Activated CD8-positive, alpha-beta memory T cell treated with anti-CD3 and anti-CD28 coated beads, Interleukin-2, amount 10 ng/mL, durations not matched to agents 7 days and 5 days (primary cell): Measurements from ENCODE around the gene CDC40. TPM values are rescaled to one million over a fixed set of nuclear protein-coding genes. Genes with fewer than 3 reads are reported as not detected.
"Not testable (repeated sequence)": the region's sequence is repeated elsewhere in the genome, so short reads cannot be mapped to it uniquely, and the experiment has no call there.

ENCODE experiments used
- ATAC-seq: fragments of 150-1000 bp; cut with Tn5 transposase; one replicate; pipeline ENCODE4 v1.10.0; 2021; ENCODE audit warnings: moderate library complexity
- CTCF ChIA-PET: fragments of 350-600 bp; sonication (Branson Sonifier 250); formaldehyde crosslinking; loops from one replicate; lab custom pipeline; 2021; ENCODE audit warnings: antibody characterized with exemption; lab: Charles Lee
- DNase-seq: peaks from one replicate; pipeline ENCODE4 v3.0.0-alpha.2; 2020
- H3K27ac Mint-ChIP-seq: one replicate; pipeline ENCODE4 v1.8.0; 2021; ENCODE audit warnings: mild to moderate bottlenecking, mixed read lengths
- H3K27me3 Mint-ChIP-seq: one replicate; pipeline ENCODE4 v1.8.0; 2021; ENCODE audit warnings: mixed read lengths
- H3K36me3 Mint-ChIP-seq: one replicate; pipeline ENCODE4 v1.8.0; 2021; ENCODE audit warnings: mild to moderate bottlenecking, mixed read lengths
- H3K4me1 Mint-ChIP-seq: one replicate; pipeline ENCODE4 v1.8.0; 2021; ENCODE audit warnings: mixed read lengths
- H3K4me3 Mint-ChIP-seq: one replicate; pipeline ENCODE4 v1.8.0; 2021; ENCODE audit warnings: mild to moderate bottlenecking, moderate library complexity, mixed read lengths
- H3K9me3 Mint-ChIP-seq: one replicate; pipeline ENCODE4 v1.8.0; 2022; ENCODE audit warnings: low read depth, mixed read lengths
- total RNA-seq, 2 experiments: library from RNA; stranded (reverse); gene quantifications; one replicate each; pipeline ENCODE4 v1.2.3, GENCODE V29; 2021

The CDC40 gene
- total RNA-seq, 2 experiments from 2014 or later, result 26.3 to 27.9 TPM

GRCh38 chr6:110221738-110222137, 41.5 kb downstream of the CDC40 start:
- Mint-ChIP-seq H3K27ac (no peak overlapping the region), H3K27me3 (no peaks in the 10 kb centered on the region), H3K4me3 (no peak overlapping the region), H3K9me3 (no peaks in the 10 kb centered on the region), H3K4me1 (no peaks in the 10 kb centered on the region), H3K36me3 (peaks cover 33% of the 10 kb centered on the region)
- no peak for ATAC-seq
- CTCF ChIA-PET, result no interaction called here
- no peak for DNase-seq

- H3K9me3 Mint-ChIP-seq, result no peaks in the 10 kb centered on the region
- CTCF ChIA-PET, result interaction anchor here (0.6 kb wide), 1 partner anchor 300 kb away, joined by 3 read pairs; no protein-coding TSS in a partner anchor
- no peak for ATAC-seq
- no peaks in the 10 kb centered on the region for H3K27me3 Mint-ChIP-seq
- peaks cover 19% of the 10 kb centered on the region for H3K36me3 Mint-ChIP-seq
- H3K4me1 Mint-ChIP-seq, result no peaks in the 10 kb centered on the region
- DNase-seq, result no peak
- H3K4me3 Mint-ChIP-seq, result no peak overlapping the region
- no peak overlapping the region for H3K27ac Mint-ChIP-seq
Measured at GRCh38 chr6:110226261-110226660, 46.0 kb downstream of the CDC40 start.

- no peak overlapping the region for H3K27ac Mint-ChIP-seq
- H3K27me3 Mint-ChIP-seq, result no peaks in the 10 kb centered on the region
- H3K36me3 Mint-ChIP-seq, result peaks cover 20% of the 10 kb centered on the region
- ATAC-seq (no peak), DNase-seq (no peak)
- CTCF ChIA-PET, result no interaction called here
- no peak overlapping the region for H3K4me3 Mint-ChIP-seq
- H3K4me1 Mint-ChIP-seq, result peaks cover 6% of the 10 kb centered on the region
- peaks cover 3% of the 10 kb centered on the region for H3K9me3 Mint-ChIP-seq
Measured at GRCh38 chr6:110232450-110232849, 52.2 kb downstream of the CDC40 start.

- Mint-ChIP-seq H3K27ac (peak overlapping the region; percentile 59), H3K9me3 (peaks cover 3% of the 10 kb centered on the region), H3K4me3 (no peak overlapping the region), H3K36me3 (peaks cover 19% of the 10 kb centered on the region), H3K27me3 (no peaks in the 10 kb centered on the region), H3K4me1 (peaks cover 6% of the 10 kb centered on the region)
- CTCF ChIA-PET, result no interaction called here
- ATAC-seq, result peak; percentile 97
- no peak for DNase-seq
Measured at GRCh38 chr6:110233770-110234374, 53.6 kb downstream of the CDC40 start.

- H3K4me1 Mint-ChIP-seq, H3K9me3 Mint-ChIP-seq, CTCF ChIA-PET, ATAC-seq, DNase-seq, H3K27me3 Mint-ChIP-seq, H3K4me3 Mint-ChIP-seq: not testable (repeated sequence)
- peaks cover 16% of the 10 kb centered on the region for H3K36me3 Mint-ChIP-seq
- H3K27ac Mint-ChIP-seq, result peak overlapping the region; percentile 14
Measured at GRCh38 chr6:110236007-110236406, 55.8 kb downstream of the CDC40 start.

GRCh38 chr6:110239526-110240274, 59.5 kb downstream of the CDC40 start:
- DNase-seq (no peak), ATAC-seq (no peak)
- peaks cover 17% of the 10 kb centered on the region for H3K36me3 Mint-ChIP-seq
- H3K27me3 Mint-ChIP-seq, result no peaks in the 10 kb centered on the region
- no peak overlapping the region for H3K27ac Mint-ChIP-seq
- H3K4me1 Mint-ChIP-seq, result no peaks in the 10 kb centered on the region
- H3K9me3 Mint-ChIP-seq, result peaks cover 5% of the 10 kb centered on the region
- CTCF ChIA-PET, result no interaction called here
- no peak overlapping the region for H3K4me3 Mint-ChIP-seq

- H3K27ac Mint-ChIP-seq, H3K4me3 Mint-ChIP-seq, DNase-seq, H3K4me1 Mint-ChIP-seq, H3K9me3 Mint-ChIP-seq, ATAC-seq, H3K27me3 Mint-ChIP-seq, H3K36me3 Mint-ChIP-seq: not testable (repeated sequence)
- CTCF ChIA-PET, result interaction anchor here (0.8 kb wide), 1 partner anchor 731 kb away, joined by 3 read pairs; no protein-coding TSS in a partner anchor
Measured at GRCh38 chr6:110244621-110245020, 64.4 kb downstream of the CDC40 start.

GRCh38 chr6:110246378-110246777, 66.2 kb downstream of the CDC40 start:
- ATAC-seq, result no peak
- peaks cover 3% of the 10 kb centered on the region for H3K36me3 Mint-ChIP-seq
- H3K27ac Mint-ChIP-seq, result no peak overlapping the region
- no peak overlapping the region for H3K4me3 Mint-ChIP-seq
- peaks cover 2% of the 10 kb centered on the region for H3K9me3 Mint-ChIP-seq
- CTCF ChIA-PET, result no interaction called here
- H3K27me3 Mint-ChIP-seq, result no peaks in the 10 kb centered on the region
- DNase-seq, result no peak
- H3K4me1 Mint-ChIP-seq, result no peaks in the 10 kb centered on the region

GRCh38 chr6:110246900-110247546, 66.8 kb downstream of the CDC40 start:
- CTCF ChIA-PET, result no interaction called here
- H3K4me3 Mint-ChIP-seq, result no peak overlapping the region

GRCh38 chr6:110250058-110250457, 69.8 kb downstream of the CDC40 start:
- ATAC-seq, result no peak
- Mint-ChIP-seq H3K27ac (no peak overlapping the region), H3K36me3 (no peaks in the 10 kb centered on the region), H3K4me1 (no peaks in the 10 kb centered on the region), H3K27me3 (no peaks in the 10 kb centered on the region), H3K4me3 (no peak overlapping the region), H3K9me3 (no peaks in the 10 kb centered on the region)
- DNase-seq, result no peak
- CTCF ChIA-PET, result no interaction called here

More at GRCh38 chr6:110246900-110247546, 66.8 kb downstream of the CDC40 start:
- Mint-ChIP-seq H3K36me3 (peaks cover 3% of the 10 kb centered on the region), H3K4me1 (no peaks in the 10 kb centered on the region), H3K27me3 (no peaks in the 10 kb centered on the region), H3K27ac (no peak overlapping the region), H3K9me3 (peaks cover 2% of the 10 kb centered on the region)
- ATAC-seq, result no peak
- DNase-seq, result no peak

- Mint-ChIP-seq H3K27me3 (no peaks in the 10 kb centered on the region), H3K4me3 (no peak overlapping the region), H3K36me3 (no peaks in the 10 kb centered on the region), H3K9me3 (no peaks in the 10 kb centered on the region), H3K4me1 (no peaks in the 10 kb centered on the region), H3K27ac (no peak overlapping the region)
- ATAC-seq (no peak), DNase-seq (no peak)
- CTCF ChIA-PET, result no interaction called here
Measured at GRCh38 chr6:110250838-110251237, 70.6 kb downstream of the CDC40 start.

- Mint-ChIP-seq H3K36me3 (no peaks in the 10 kb centered on the region), H3K4me1 (no peaks in the 10 kb centered on the region), H3K27me3 (no peaks in the 10 kb centered on the region), H3K9me3 (no peaks in the 10 kb centered on the region), H3K4me3 (no peak overlapping the region), H3K27ac (no peak overlapping the region)
- DNase-seq, result peak; percentile 43
- CTCF ChIA-PET, result no interaction called here
- ATAC-seq, result no peak
Measured at GRCh38 chr6:110255211-110255750, 75.1 kb downstream of the CDC40 start.

GRCh38 chr6:110256366-110256765, 76.1 kb downstream of the CDC40 start:
- DNase-seq (no peak), ATAC-seq (no peak)
- Mint-ChIP-seq H3K4me3 (no peak overlapping the region), H3K4me1 (no peaks in the 10 kb centered on the region), H3K9me3 (no peaks in the 10 kb centered on the region), H3K36me3 (no peaks in the 10 kb centered on the region), H3K27ac (no peak overlapping the region), H3K27me3 (no peaks in the 10 kb centered on the region)
- CTCF ChIA-PET, result no interaction called here
